ENCODE measurements around the gene CPT1C. TPM values are rescaled to one million over a fixed set of nuclear protein-coding genes. Genes with fewer than 3 reads are reported as not detected.
A peak's percentile ranks its signal among the peaks of the same experiment; 100 is the strongest.

CPT1C gene
- total RNA-seq, 4 donors from 2014 or later, result 0.48 to 4.8 (median 1.1) TPM

GRCh38 chr19:49755956-49756355 lies 65.0 kb downstream of the CPT1C start:
- DNase-seq, result no peak
- Histone ChIP-seq H3K36me3 (no peaks in the 10 kb centered on the region), H3K4me1 (no peaks in the 10 kb centered on the region), H3K27me3 (no peaks in the 10 kb centered on the region), H3K27ac (no peak overlapping the region), H3K4me3 (no peak overlapping the region), H3K9me3 (peaks cover 0 to 11% (median 7%) of the 10 kb centered on the region in 3 donors)
- intact Hi-C loops (cut with DNase I), result no loop called here
- no peak for TF ChIP-seq POLR2A (IDR thresholded peaks at IDR 0.05)
- 82 to 89% methylated on average over 3 of the region's 3 CpGs for WGBS, 2 donors

GRCh38 chr19:49758292-49758691 lies 67.4 kb downstream of the CPT1C start:
- no peak for DNase-seq
- WGBS, 2 donors, result 40 to 45% methylated on average over 4 to 6 of the region's 7 CpGs
- TF ChIP-seq POLR2A (IDR thresholded peaks at IDR 0.05) (no peak), CTCF (IDR thresholded peaks at IDR 0.05) (no peak)
- Histone ChIP-seq H3K36me3 (no peaks in the 10 kb centered on the region), H3K4me1 (no peaks in the 10 kb centered on the region), H3K27ac (no peak overlapping the region), H3K9me3 (peaks cover 0 to 11% (median 7%) of the 10 kb centered on the region in 3 donors), H3K27me3 (no peaks in the 10 kb centered on the region), H3K4me3 (no peak overlapping the region)
- intact Hi-C loops (cut with DNase I), result no loop called here

- Histone ChIP-seq H3K9me3 (peaks cover 0 to under 1% (median 0%) of the 10 kb centered on the region in 3 donors), H3K27me3 (no peaks in the 10 kb centered on the region), H3K4me3 (no peak overlapping the region), H3K36me3 (no peaks in the 10 kb centered on the region), H3K4me1 (peaks cover 0 to 20% (median 4%) of the 10 kb centered on the region in 3 donors), H3K27ac (no peak overlapping the region)
- no peak for TF ChIP-seq CTCF (IDR thresholded peaks at IDR 0.05)
- no peak for TF ChIP-seq POLR2A (IDR thresholded peaks at IDR 0.05)
- DNase-seq, result no peak
- intact Hi-C loops (cut with DNase I), result no loop called here
- WGBS, 2 donors, result 100% methylated on average over 1 of the region's 1 CpG; no CpG with 5 or more reads in 1 of the 2 donors
These were observed 70.3 kb downstream of the CPT1C start for GRCh38 chr19:49761249-49761624.

GRCh38 chr19:49761625-49762311 lies 70.9 kb downstream of the CPT1C start:
- intact Hi-C loops (cut with DNase I), result no loop called here
- DNase-seq, result no peak
- no peak for TF ChIP-seq CTCF (IDR thresholded peaks at IDR 0.05)
- TF ChIP-seq POLR2A (IDR thresholded peaks at IDR 0.05), result no peak
- H3K4me3 ChIP-seq, result no peak overlapping the region
- H3K36me3 ChIP-seq, result no peaks in the 10 kb centered on the region
- WGBS, 2 donors, result 53 to 56% methylated on average over 3 to 7 of the region's 16 CpGs
- H3K27ac ChIP-seq, result no peak overlapping the region
- no peaks in the 10 kb centered on the region for H3K9me3 ChIP-seq
- no peaks in the 10 kb centered on the region for H3K27me3 ChIP-seq
- H3K4me1 ChIP-seq, result peaks cover 0 to 20% (median 4%) of the 10 kb centered on the region in 3 donors

GRCh38 chr19:49763230-49763629 lies 72.3 kb downstream of the CPT1C start, which contains the start of gene TSKS:
TSKS (minus strand) TSS chr19:49763306; CDS start chr19:49763247, 59 bp downstream.
- Histone ChIP-seq H3K27ac (peak within 1 kb of the TSS in 1 of 4 donors; percentile 47), H3K4me1 (peaks cover 9 to 29% (median 14%) of the 10 kb centered on the region in 3 donors), H3K9me3 (no peaks in the 10 kb centered on the region), H3K36me3 (no peaks in the 10 kb centered on the region), H3K27me3 (no peaks in the 10 kb centered on the region), H3K4me3 (no peak within 1 kb of the TSS)
- no peak for TF ChIP-seq CTCF (IDR thresholded peaks at IDR 0.05)
- TF ChIP-seq POLR2A (IDR thresholded peaks at IDR 0.05), result no peak
- no peak for DNase-seq
- intact Hi-C loops (cut with DNase I), result no loop called here
- 78 to 82% methylated on average over 3 to 5 of the region's 6 CpGs for WGBS, 2 donors

Small RNA genes within 50 kb of the gene (small RNA-seq; reads per million reads assigned to genes)
- 0 to 0.27 (median 0.12) reads per million in 4 donors for gene MIR5088

Other genes starting within 250 kb of the CPT1C start
- 1 to 10 TPM in 1 of 4 donors, under 1 TPM in 3; 0.13 to 1.5 (median 0.40) TPM for gene SLC17A7, start 249.6 kb upstream of the CPT1C start, total RNA-seq
- gene PIH1D1, start 239.3 kb upstream of the CPT1C start, total RNA-seq, result 10 to 100 TPM; 54.4 to 91.2 (median 67.2) TPM
- gene ALDH16A1, start 237.9 kb upstream of the CPT1C start, total RNA-seq, result 10 to 100 TPM; 35.9 to 56.5 (median 39.0) TPM
- gene FLT3LG, start 216.9 kb upstream of the CPT1C start, total RNA-seq, result 1 to 10 TPM in 3 of 4 donors, under 1 TPM in 1; 0.75 to 4.2 (median 2.7) TPM
- 1,000 to 10,000 TPM; 1,642 to 4,119 (median 2,165) TPM for gene RPL13A, start 203.5 kb upstream of the CPT1C start, total RNA-seq
- 1,000 to 10,000 TPM; 2,317 to 5,784 (median 3,336) TPM for gene RPS11, start 194.7 kb upstream of the CPT1C start, total RNA-seq
- gene FCGRT, start 178.5 kb upstream of the CPT1C start, total RNA-seq, result 100 to 1,000 TPM in 1 of 4 donors, 10 to 100 TPM in 3; 18.0 to 129 (median 60.0) TPM
- gene RCN3, start 163.1 kb upstream of the CPT1C start, total RNA-seq, result 1 to 10 TPM; 1.0 to 7.2 (median 2.3) TPM
- 10 to 100 TPM; 37.8 to 50.7 (median 40.2) TPM for gene NOSIP, start 110.6 kb upstream of the CPT1C start, total RNA-seq
- gene PRRG2, start 109.8 kb upstream of the CPT1C start, total RNA-seq, result 10 to 100 TPM in 1 of 4 donors, 1 to 10 TPM in 3; 7.7 to 19.8 (median 8.8) TPM
- gene PRR12, start 99.9 kb upstream of the CPT1C start, total RNA-seq, result 10 to 100 TPM in 1 of 4 donors, 1 to 10 TPM in 3; 4.5 to 11.9 (median 7.7) TPM
- 10 to 100 TPM in 3 of 4 donors, 1 to 10 TPM in 1; 6.3 to 40.8 (median 12.8) TPM for gene RRAS, start 51.0 kb upstream of the CPT1C start, total RNA-seq
- 10 to 100 TPM; 11.0 to 24.8 (median 15.2) TPM for gene SCAF1, start 48.9 kb upstream of the CPT1C start, total RNA-seq
- 10 to 100 TPM; 33.5 to 69.1 (median 49.4) TPM for gene IRF3, start 25.3 kb upstream of the CPT1C start, total RNA-seq
- gene BCL2L12, start 25.2 kb upstream of the CPT1C start, total RNA-seq, result 10 to 100 TPM in 1 of 4 donors, 1 to 10 TPM in 3; 4.4 to 12.9 (median 5.8) TPM
- 100 to 1,000 TPM in 3 of 4 donors, 10 to 100 TPM in 1; 86.1 to 206 (median 182) TPM for gene PRMT1, start 13.8 kb upstream of the CPT1C start, total RNA-seq
- 1 to 10 TPM in 3 of 4 donors, under 1 TPM in 1; 0.91 to 2.8 (median 1.8) TPM for gene ADM5, start 1.5 kb upstream of the CPT1C start, total RNA-seq
- gene TSKS, start 72.2 kb downstream of the CPT1C start, total RNA-seq, result not detected
- gene AP2A1, start 75.9 kb downstream of the CPT1C start, total RNA-seq, result 10 to 100 TPM; 50.7 to 77.8 (median 65.8) TPM
- gene FUZ, start 122.2 kb downstream of the CPT1C start, total RNA-seq, result 10 to 100 TPM in 1 of 4 donors, 1 to 10 TPM in 3; 4.7 to 13.7 (median 8.1) TPM
- gene MED25, start 127.2 kb downstream of the CPT1C start, total RNA-seq, result 10 to 100 TPM; 16.9 to 27.7 (median 23.9) TPM
- gene PTOV1, start 160.0 kb downstream of the CPT1C start, total RNA-seq, result 10 to 100 TPM; 31.3 to 57.0 (median 45.2) TPM
- 10 to 100 TPM; 33.3 to 42.3 (median 36.3) TPM for gene PNKP, start 176.5 kb downstream of the CPT1C start, total RNA-seq
- gene AKT1S1, start 186.2 kb downstream of the CPT1C start, total RNA-seq, result 10 to 100 TPM; 16.2 to 31.0 (median 20.4) TPM
- 10 to 100 TPM in 3 of 4 donors, 1 to 10 TPM in 1; 6.7 to 25.9 (median 16.9) TPM for gene TBC1D17, start 186.6 kb downstream of the CPT1C start, total RNA-seq
- gene IL4I1, start 205.8 kb downstream of the CPT1C start, total RNA-seq, result under 1 TPM; 0.56 to 0.91 (median 0.73) TPM
- gene ATF5, start 238.1 kb downstream of the CPT1C start, total RNA-seq, result 1 to 10 TPM; 3.3 to 9.7 (median 8.2) TPM
- 10 to 100 TPM; 34.5 to 40.1 (median 34.9) TPM for gene NUP62, start 238.4 kb downstream of the CPT1C start, total RNA-seq

Data from esophagus squamous epithelium (tissue), 5 donors.